ENCODE results near the gene SLC16A1.

The SLC16A1 gene

DNA sequence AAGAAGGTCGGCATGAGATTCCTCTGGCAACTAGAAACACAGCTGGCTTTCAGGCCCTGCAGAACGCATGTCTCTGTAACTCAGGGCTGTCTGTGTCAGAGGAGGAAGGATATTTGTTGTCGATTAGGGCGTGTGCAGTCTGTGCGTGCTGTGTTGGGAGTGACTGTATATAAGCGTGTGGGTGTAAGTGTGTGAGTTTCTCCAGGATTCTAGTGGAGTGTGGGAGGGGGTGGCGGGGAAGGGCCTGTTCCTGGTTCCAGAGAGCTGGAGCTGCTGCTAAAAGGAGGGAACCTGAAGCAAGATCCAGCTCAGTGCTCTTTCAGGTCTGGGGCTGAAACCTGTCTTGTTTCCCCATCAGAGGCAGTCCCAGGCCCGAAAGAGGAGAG lies 74.3 kb downstream of the SLC16A1 start:
- TF ChIP-seq, protein P1, sequence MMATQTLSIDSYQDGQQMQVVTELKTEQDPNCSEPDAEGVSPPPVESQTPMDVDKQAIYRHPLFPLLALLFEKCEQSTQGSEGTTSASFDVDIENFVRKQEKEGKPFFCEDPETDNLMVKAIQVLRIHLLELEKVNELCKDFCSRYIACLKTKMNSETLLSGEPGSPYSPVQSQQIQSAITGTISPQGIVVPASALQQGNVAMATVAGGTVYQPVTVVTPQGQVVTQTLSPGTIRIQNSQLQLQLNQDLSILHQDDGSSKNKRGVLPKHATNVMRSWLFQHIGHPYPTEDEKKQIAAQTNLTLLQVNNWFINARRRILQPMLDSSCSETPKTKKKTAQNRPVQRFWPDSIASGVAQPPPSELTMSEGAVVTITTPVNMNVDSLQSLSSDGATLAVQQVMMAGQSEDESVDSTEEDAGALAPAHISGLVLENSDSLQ (IDR thresholded peaks at IDR 0.05): no peak
- TF ChIP-seq ELF4 (IDR thresholded peaks at IDR 0.05) (no peak), HDGF (IDR thresholded peaks at IDR 0.05; ENCODE audit: borderline replicate concordance) (no peak), ZNF384 (IDR thresholded peaks at IDR 0.05) (no peak), SP1 (IDR thresholded peaks at IDR 0.05) (no peak), LEF1 (IDR thresholded peaks at IDR 0.05; ENCODE audit: borderline replicate concordance) (no peak), NFRKB (IDR thresholded peaks at IDR 0.05) (no peak), FOXK2 (IDR thresholded peaks at IDR 0.05) (no peak), SUZ12 (IDR thresholded peaks at IDR 0.05) (no peak), L3MBTL2 (conservative IDR thresholded peaks at IDR 0.05) (no peak), CTBP1 (IDR thresholded peaks at IDR 0.05; ENCODE audit: borderline replicate concordance) (no peak), TARDBP (IDR thresholded peaks at IDR 0.05) (no peak), FOXA1 (IDR thresholded peaks at IDR 0.05) (no peak), FOXM1 (IDR thresholded peaks at IDR 0.05; ENCODE audit: borderline replicate concordance) (no peak), ARNT (IDR thresholded peaks at IDR 0.05) (no peak), BHLHE40 (IDR thresholded peaks at IDR 0.05; ENCODE audit: borderline replicate concordance) (no peak)
- CTCF ChIA-PET: interaction anchor here (0.7 to 2.2 kb wide), 6 partner anchors 73 to 541 kb away, joined by 3 to 13 read pairs (median 4); partner anchors contain the start of genes LRIG2, PPM1J and SLC16A1
- POLR2A ChIA-PET: interaction anchor here (1.5 to 2.3 kb wide), 2 partner anchors 74 to 191 kb away, joined by 3 to 10 read pairs; partner anchors contain the start of genes LRIG2 and SLC16A1

DNA sequence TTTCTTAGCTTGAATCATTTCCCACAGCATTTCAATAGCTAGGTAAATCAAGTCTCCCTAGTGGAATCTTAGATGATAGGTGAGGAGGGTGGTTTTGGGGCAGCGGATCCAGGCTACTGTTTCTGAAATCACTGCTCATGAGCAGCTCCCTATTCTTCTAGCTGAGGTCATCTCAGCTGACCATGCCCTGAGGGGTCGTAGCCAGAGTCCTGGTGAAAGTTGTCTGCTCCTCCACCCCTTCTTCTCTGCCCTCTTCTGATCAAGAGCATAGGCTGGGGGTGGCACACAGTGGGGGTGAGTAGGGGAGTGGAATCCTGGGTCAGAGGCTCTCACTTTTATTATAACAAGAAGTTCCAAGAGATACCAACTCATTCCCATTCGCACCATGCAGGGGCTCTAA lies 76.2 kb downstream of the SLC16A1 start:
- no peak for TF ChIP-seq SUZ12 (IDR thresholded peaks at IDR 0.05)
- no peak for TF ChIP-seq ELF4 (IDR thresholded peaks at IDR 0.05)
- TF ChIP-seq TARDBP (IDR thresholded peaks at IDR 0.05): no peak
- TF ChIP-seq L3MBTL2 (conservative IDR thresholded peaks at IDR 0.05): no peak
- TF ChIP-seq HDGF (IDR thresholded peaks at IDR 0.05; ENCODE audit: borderline replicate concordance): no peak
- TF ChIP-seq FOXM1 (IDR thresholded peaks at IDR 0.05; ENCODE audit: borderline replicate concordance): no peak
- no peak for TF ChIP-seq LEF1 (IDR thresholded peaks at IDR 0.05; ENCODE audit: borderline replicate concordance)
- no peak for TF ChIP-seq ZNF384 (IDR thresholded peaks at IDR 0.05)
- no peak for DNase-seq (ENCODE audit: extremely low spot score)
- ChIA-PET POLR2A (interaction anchor here (1.0 to 1.7 kb wide), 3 partner anchors 76 to 193 kb away, joined by 4 to 7 read pairs (median 5); partner anchors contain the start of genes LRIG2 and SLC16A1), CTCF (interaction anchor here (0.6 to 1.4 kb wide), 3 partner anchors 28 to 193 kb away, joined by 3 to 10 read pairs (median 4); partner anchors contain the start of gene LRIG2)

More for the DNA sequence above, 74.3 kb downstream of the SLC16A1 start:
- no peak for DNase-seq (ENCODE audit: extremely low spot score)

DNA sequence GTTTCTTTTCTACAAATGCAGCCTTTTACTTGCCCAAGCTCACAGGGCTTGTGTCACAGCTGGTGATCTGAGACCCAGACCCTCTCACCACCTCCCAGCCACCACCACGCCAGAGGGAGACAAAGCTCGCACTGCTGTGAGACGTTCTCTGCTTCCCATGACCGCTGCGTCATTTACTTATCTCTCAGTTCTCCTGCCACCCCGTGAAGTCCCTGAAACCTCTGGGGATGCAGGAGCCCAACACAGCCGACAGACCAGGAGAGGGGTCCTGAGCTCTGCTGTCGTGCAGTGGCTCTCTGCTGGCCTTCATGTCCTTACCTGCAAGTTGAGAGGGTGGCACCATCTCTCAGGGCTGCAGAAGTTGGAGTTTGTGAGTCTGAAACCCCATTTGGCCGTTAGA lies 77.7 kb downstream of the SLC16A1 start:
- POLR2A ChIA-PET: interaction anchor here (1.9 kb wide), 1 partner anchor 78 kb away, joined by 11 read pairs; the partner anchor contains the start of gene SLC16A1
- no peak for TF ChIP-seq BHLHE40 (IDR thresholded peaks at IDR 0.05; ENCODE audit: borderline replicate concordance)
- TF ChIP-seq ARNT (IDR thresholded peaks at IDR 0.05): no peak
- no peak for TF ChIP-seq FOXM1 (IDR thresholded peaks at IDR 0.05; ENCODE audit: borderline replicate concordance)
- TF ChIP-seq SP1 (IDR thresholded peaks at IDR 0.05): no peak
- TF ChIP-seq NFRKB (IDR thresholded peaks at IDR 0.05): no peak
- TF ChIP-seq L3MBTL2 (conservative IDR thresholded peaks at IDR 0.05): no peak
- no peak for TF ChIP-seq TARDBP (IDR thresholded peaks at IDR 0.05)
- no peak for TF ChIP-seq HDGF (IDR thresholded peaks at IDR 0.05; ENCODE audit: borderline replicate concordance)
- no peak for TF ChIP-seq LEF1 (IDR thresholded peaks at IDR 0.05; ENCODE audit: borderline replicate concordance)
- TF ChIP-seq, protein P1 (IDR thresholded peaks at IDR 0.05): no peak
- no peak for TF ChIP-seq FOXK2 (IDR thresholded peaks at IDR 0.05)
- TF ChIP-seq CTBP1 (IDR thresholded peaks at IDR 0.05; ENCODE audit: borderline replicate concordance): no peak
- TF ChIP-seq ELF4 (IDR thresholded peaks at IDR 0.05): no peak
- no peak for TF ChIP-seq SUZ12 (IDR thresholded peaks at IDR 0.05)
- no peak for TF ChIP-seq ZNF384 (IDR thresholded peaks at IDR 0.05)
- TF ChIP-seq FOXA1 (IDR thresholded peaks at IDR 0.05): no peak
- CTCF ChIA-PET: interaction anchor here (0.7 to 1.9 kb wide), 3 partner anchors 59 to 194 kb away, joined by 3 to 6 read pairs (median 4); partner anchors contain the start of gene LRIG2

DNA sequence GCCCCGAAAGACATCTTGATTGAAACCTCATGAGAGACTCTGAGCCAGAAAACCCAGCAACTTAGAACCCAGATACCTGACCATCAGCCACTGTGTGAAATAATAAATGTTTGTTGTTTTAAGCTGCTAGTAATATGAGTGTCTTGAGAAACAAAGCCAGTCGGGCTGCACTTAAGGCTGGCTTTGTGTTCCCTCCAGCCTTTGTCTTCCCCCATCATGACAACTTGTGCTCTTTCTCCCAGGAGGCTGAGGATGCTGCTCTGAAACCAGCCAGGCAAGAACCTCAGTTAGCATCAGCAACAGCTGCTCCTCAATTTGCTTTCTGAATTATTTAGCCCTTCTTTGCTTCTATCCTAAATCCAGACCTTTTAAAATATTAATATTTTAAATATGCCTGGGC lies 78.2 kb downstream of the SLC16A1 start:
- POLR2A ChIA-PET: interaction anchor here (1.9 kb wide), 1 partner anchor 78 kb away, joined by 11 read pairs; the partner anchor contains the start of gene SLC16A1
- TF ChIP-seq NFRKB (IDR thresholded peaks at IDR 0.05): no peak
- TF ChIP-seq, protein P1 (IDR thresholded peaks at IDR 0.05): no peak
- TF ChIP-seq LEF1 (IDR thresholded peaks at IDR 0.05; ENCODE audit: borderline replicate concordance): no peak
- TF ChIP-seq HDGF (IDR thresholded peaks at IDR 0.05; ENCODE audit: borderline replicate concordance): no peak
- TF ChIP-seq ELF4 (IDR thresholded peaks at IDR 0.05): no peak
- no peak for TF ChIP-seq FOXK2 (IDR thresholded peaks at IDR 0.05)
- no peak for TF ChIP-seq L3MBTL2 (conservative IDR thresholded peaks at IDR 0.05)
- no peak for TF ChIP-seq BHLHE40 (IDR thresholded peaks at IDR 0.05; ENCODE audit: borderline replicate concordance)
- TF ChIP-seq CTBP1 (IDR thresholded peaks at IDR 0.05; ENCODE audit: borderline replicate concordance): no peak
- no peak for TF ChIP-seq SUZ12 (IDR thresholded peaks at IDR 0.05)
- DNase-seq (ENCODE audit: extremely low spot score): no peak
- CTCF ChIA-PET: interaction anchor here (1.0 to 1.9 kb wide), 3 partner anchors 133 to 195 kb away, joined by 3 to 6 read pairs (median 4); partner anchors contain the start of gene LRIG2

More for the DNA sequence above, 77.7 kb downstream of the SLC16A1 start:
- DNase-seq (ENCODE audit: extremely low spot score): no peak

DNA sequence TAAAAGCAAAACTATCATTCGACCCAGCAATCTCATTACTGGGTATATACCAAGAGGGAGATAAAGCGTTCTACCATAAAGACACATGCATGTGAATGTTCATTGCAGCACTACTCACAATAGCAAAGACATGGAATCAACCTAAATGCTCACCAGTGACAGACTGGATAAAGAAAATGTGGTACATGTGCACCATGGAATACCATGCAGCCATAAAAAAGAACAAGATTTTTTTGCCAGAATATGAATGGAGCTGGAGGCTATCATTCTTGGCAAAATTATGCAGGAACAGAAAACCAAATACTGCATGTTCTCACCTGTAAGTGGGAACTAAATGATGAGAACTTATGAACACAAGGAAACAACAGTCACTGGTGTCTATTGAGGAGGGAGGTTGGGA lies 79.7 kb downstream of the SLC16A1 start:
- CTCF ChIA-PET: interaction anchor here (0.6 to 0.7 kb wide), 2 partner anchors 58 to 197 kb away, joined by 3 read pairs; partner anchors contain the start of gene LRIG2
- POLR2A ChIA-PET: interaction anchor here (1.9 kb wide), 1 partner anchor 80 kb away, joined by 11 read pairs; the partner anchor contains the start of gene SLC16A1
- TF ChIP-seq NFRKB (IDR thresholded peaks at IDR 0.05) (no peak), SP1 (IDR thresholded peaks at IDR 0.05) (no peak), FOXM1 (IDR thresholded peaks at IDR 0.05; ENCODE audit: borderline replicate concordance) (no peak), HDGF (IDR thresholded peaks at IDR 0.05; ENCODE audit: borderline replicate concordance) (no peak), ARNT (IDR thresholded peaks at IDR 0.05) (no peak), ZNF384 (IDR thresholded peaks at IDR 0.05) (no peak), BHLHE40 (IDR thresholded peaks at IDR 0.05; ENCODE audit: borderline replicate concordance) (no peak), FOXK2 (IDR thresholded peaks at IDR 0.05) (no peak), L3MBTL2 (conservative IDR thresholded peaks at IDR 0.05) (no peak), LEF1 (IDR thresholded peaks at IDR 0.05; ENCODE audit: borderline replicate concordance) (no peak), ELF4 (IDR thresholded peaks at IDR 0.05) (no peak), CTBP1 (IDR thresholded peaks at IDR 0.05; ENCODE audit: borderline replicate concordance) (no peak), SUZ12 (IDR thresholded peaks at IDR 0.05) (no peak), FOXA1 (IDR thresholded peaks at IDR 0.05) (no peak)
- TF ChIP-seq, protein P1 (IDR thresholded peaks at IDR 0.05): no peak
- no peak for DNase-seq (ENCODE audit: extremely low spot score)

All from HEK293T (cell line).